Neural progenitor cell (in vitro differentiated cells): ENCODE results near the gene CDIP1. TPM values are rescaled to one million over a fixed set of nuclear protein-coding genes. Genes with fewer than 3 reads are reported as not detected.

Source experiments
- DNase-seq: peaks from one replicate; pipeline ENCODE4 v3.0.0-alpha.2; 2016; ENCODE audit warnings: low spot score
- H2AFZ ChIP-seq: fragments of 200-600 bp; sonication (generic); replicated peaks from 2 replicates; pipeline ENCODE4 v1.6.1; 2016; ENCODE audit warnings: antibody characterized with exemption
- H3F3A ChIP-seq: fragments of 200-600 bp; sonication (generic); 2 replicates; pipeline ENCODE4 v1.6.1; 2016; ENCODE audit warnings: antibody characterized with exemption, low read depth
- H3K27ac ChIP-seq: fragments of 200-600 bp; sonication (generic); 2 replicates; pipeline ENCODE4 v1.5.1; 2016; ENCODE audit warnings: mild to moderate bottlenecking
- H3K27me3 ChIP-seq: fragments of 200-600 bp; sonication (generic); 2 replicates; pipeline ENCODE4 v1.6.1; 2016; ENCODE audit warnings: mild to moderate bottlenecking, moderate library complexity
- H3K36me3 ChIP-seq: fragments of 200-600 bp; sonication (generic); 2 replicates; pipeline ENCODE4 v1.5.1; 2016
- H3K4me1 ChIP-seq: fragments of 200-600 bp; sonication (generic); 2 replicates; pipeline ENCODE4 v1.6.1; 2016; ENCODE audit warnings: mixed run types
- H3K4me2 ChIP-seq: fragments of 200-600 bp; sonication (generic); 2 replicates; pipeline ENCODE4 v1.6.1; 2016
- H3K4me3 ChIP-seq: fragments of 200-600 bp; sonication (generic); 2 replicates; pipeline ENCODE4 v1.5.1; 2016
- H3K79me2 ChIP-seq: fragments of 200-600 bp; sonication (generic); 2 replicates; pipeline ENCODE4 v1.6.1; 2016; ENCODE audit warnings: low read depth
- H3K9ac ChIP-seq: fragments of 200-600 bp; sonication (generic); 2 replicates; pipeline ENCODE4 v1.6.1; 2016
- H3K9me3 ChIP-seq: fragments of 200-600 bp; sonication (generic); 2 replicates; pipeline ENCODE4 v1.5.1; 2016; ENCODE audit warnings: low read depth
- H4K20me1 ChIP-seq: fragments of 200-600 bp; sonication (generic); 2 replicates; pipeline ENCODE4 v1.6.1; 2016; ENCODE audit warnings: low read depth
- H3K27ac Mint-ChIP-seq: 3 replicates; pipeline ENCODE4 v1.8.0; 2021; ENCODE audit warnings: mixed read lengths
- H3K27me3 Mint-ChIP-seq: 2 replicates; pipeline ENCODE4 v1.8.0; 2022; ENCODE audit warnings: low read depth, mild to moderate bottlenecking, inconsistent platforms, moderate library complexity, mixed read lengths; ENCODE audit not compliant: insufficient read depth
- H3K36me3 Mint-ChIP-seq: 3 replicates; pipeline ENCODE4 v1.8.0; 2021; ENCODE audit warnings: mixed read lengths
- H3K4me1 Mint-ChIP-seq: 3 replicates; pipeline ENCODE4 v1.8.0; 2021; ENCODE audit warnings: mixed read lengths
- H3K4me3 Mint-ChIP-seq: 3 replicates; pipeline ENCODE4 v1.8.0; 2021; ENCODE audit warnings: mild to moderate bottlenecking, moderate library complexity, mixed read lengths
- H3K9me3 Mint-ChIP-seq: 3 replicates; pipeline ENCODE4 v1.8.0; 2020; ENCODE audit warnings: mixed read lengths
- CTCF ChIP-seq: fragments of 200-600 bp; sonication (generic); IDR thresholded peaks from 2 replicates; pipeline ENCODE4 v1.5.1; 2017; ENCODE audit warnings: antibody characterized with exemption, mild to moderate bottlenecking
- EZH2 ChIP-seq: fragments of 200-600 bp; sonication (generic); IDR thresholded peaks from 2 replicates; pipeline ENCODE4 v1.6.1; 2017; ENCODE audit warnings: antibody characterized with exemption, mild to moderate bottlenecking, moderate library complexity
- EZH2phosphoT487 ChIP-seq: fragments of 200-600 bp; sonication (generic); IDR thresholded peaks from 2 replicates; pipeline ENCODE4 v1.6.1; 2017; ENCODE audit warnings: antibody characterized with exemption
- total RNA-seq: library from RNA; depleted of rRNA; stranded (reverse); fragments of >200 nt; gene quantifications from 2 replicates; pipeline ENCODE4 v1.2.3, GENCODE V29; 2015; ENCODE audit warnings: low replicate concordance

CDIP1 gene
- total RNA-seq, 1 donor from 2014 or later, result 13.1 TPM

GRCh38 chr16:4520913-4521312 is 17.7 kb downstream of the CDIP1 start:
- H2AFZ ChIP-seq, result no peak overlapping the region
- H3K27ac Mint-ChIP-seq, result peak overlapping the region; percentile 53
- H3K36me3 Mint-ChIP-seq, result peaks cover 13% of the 10 kb centered on the region
- no peak overlapping the region for H3K27ac ChIP-seq
- H3K9me3 Mint-ChIP-seq, result no peaks in the 10 kb centered on the region
- H3K4me1 ChIP-seq, result peaks cover 15% of the 10 kb centered on the region
- DNase-seq, result no peak
- H3F3A ChIP-seq, result peaks cover 26% of the 10 kb centered on the region
- no peak overlapping the region for H3K4me3 Mint-ChIP-seq
- no peaks in the 10 kb centered on the region for H3K27me3 ChIP-seq
- H3K4me3 ChIP-seq, result no peak overlapping the region
- H3K4me2 ChIP-seq, result no peak overlapping the region
- peaks cover 2% of the 10 kb centered on the region for H3K27me3 Mint-ChIP-seq
- no peaks in the 10 kb centered on the region for H3K36me3 ChIP-seq
- peaks cover 16% of the 10 kb centered on the region for H3K79me2 ChIP-seq
- no peaks in the 10 kb centered on the region for H3K9me3 ChIP-seq
- H3K9ac ChIP-seq, result no peak overlapping the region
- H4K20me1 ChIP-seq, result peaks cover 45% of the 10 kb centered on the region
- peaks cover 41% of the 10 kb centered on the region for H3K4me1 Mint-ChIP-seq
- TF ChIP-seq EZH2phosphoT487, result no peak
- TF ChIP-seq EZH2, result no peak

- no peak overlapping the region for H3K27ac Mint-ChIP-seq
- H3K4me1 Mint-ChIP-seq, result peaks cover 35% of the 10 kb centered on the region
- Histone ChIP-seq H3K4me3 (no peak overlapping the region), H3K9me3 (no peaks in the 10 kb centered on the region), H3K27ac (no peak overlapping the region), H3F3A (peaks cover 26% of the 10 kb centered on the region), H3K4me1 (peaks cover 15% of the 10 kb centered on the region), H3K9ac (no peak overlapping the region), H3K36me3 (no peaks in the 10 kb centered on the region), H2AFZ (no peak overlapping the region), H3K79me2 (peaks cover 24% of the 10 kb centered on the region), H3K4me2 (no peak overlapping the region), H3K27me3 (no peaks in the 10 kb centered on the region), H4K20me1 (peaks cover 42% of the 10 kb centered on the region)
- TF ChIP-seq EZH2 (no peak), EZH2phosphoT487 (no peak), CTCF (no peak)
- DNase-seq, result no peak
- no peaks in the 10 kb centered on the region for H3K27me3 Mint-ChIP-seq
- no peak overlapping the region for H3K4me3 Mint-ChIP-seq
- H3K9me3 Mint-ChIP-seq, result no peaks in the 10 kb centered on the region
- H3K36me3 Mint-ChIP-seq, result peaks cover 8% of the 10 kb centered on the region
Observed at GRCh38 chr16:4519274-4520058, 19.1 kb downstream of the CDIP1 start.

GRCh38 chr16:4517812-4518680 is 20.5 kb downstream of the CDIP1 start:
- Histone ChIP-seq H3K4me3 (no peak overlapping the region), H3K4me2 (no peak overlapping the region), H3K9me3 (no peaks in the 10 kb centered on the region), H3K36me3 (no peaks in the 10 kb centered on the region), H4K20me1 (peaks cover 38% of the 10 kb centered on the region), H3K9ac (no peak overlapping the region), H3K79me2 (peaks cover 24% of the 10 kb centered on the region), H3F3A (peaks cover 23% of the 10 kb centered on the region), H3K27me3 (no peaks in the 10 kb centered on the region), H3K27ac (no peak overlapping the region), H3K4me1 (peaks cover 10% of the 10 kb centered on the region), H2AFZ (no peak overlapping the region)
- Mint-ChIP-seq H3K9me3 (no peaks in the 10 kb centered on the region), H3K36me3 (peaks cover 4% of the 10 kb centered on the region), H3K4me3 (no peak overlapping the region), H3K27me3 (no peaks in the 10 kb centered on the region), H3K4me1 (peaks cover 25% of the 10 kb centered on the region), H3K27ac (no peak overlapping the region)
- peak; percentile 82 for DNase-seq
- TF ChIP-seq CTCF (peak; percentile 81), EZH2 (no peak), EZH2phosphoT487 (no peak)
